DND-41 (cell line): ENCODE data around the gene EDC4.

ENCODE experiments used
- ATAC-seq: fragments of 200-7000 bp; cut with Tn5 transposase; 3 replicates; pipeline ENCODE4 v1.9.1; 2021; ENCODE audit warnings: low read depth; ENCODE audit not compliant: insufficient read depth
- DNase-seq: peaks from one replicate; pipeline ENCODE4 v3.0.0-alpha.2; 2020
- H2AFZ ChIP-seq: 2 replicates; pipeline ENCODE4 v1.6.0; 2012; ENCODE audit warnings: low read depth, low read length
- H3K27ac ChIP-seq: 2 replicates; pipeline ENCODE4 v1.5.1; 2012; ENCODE audit warnings: low read length, inconsistent platforms
- H3K27me3 ChIP-seq: fragments of 200-600 bp; sonication (generic); 2 replicates; pipeline ENCODE4 v1.6.0; 2012; ENCODE audit warnings: low read length, mild to moderate bottlenecking, inconsistent platforms; ENCODE audit not compliant: insufficient read depth, poor library complexity
- H3K36me3 ChIP-seq: 2 replicates; pipeline ENCODE4 v1.5.1; 2012; ENCODE audit warnings: low read length, inconsistent platforms; ENCODE audit not compliant: insufficient read depth
- H3K4me1 ChIP-seq: 2 replicates; pipeline ENCODE4 v1.5.1; 2012; ENCODE audit warnings: mild to moderate bottlenecking, low read length; ENCODE audit not compliant: insufficient read depth
- H3K4me2 ChIP-seq: 2 replicates; pipeline ENCODE4 v1.6.0; 2012; ENCODE audit warnings: mild to moderate bottlenecking, moderate library complexity, low read length, inconsistent platforms; ENCODE audit not compliant: insufficient read depth
- H3K4me3 ChIP-seq, 2 experiments: fragments of 200-600 bp in 1 of 2; shearing (Covaris generic) in 1 of 2; 2 replicates each; pipeline ENCODE4 v1.5.1; 2012 to 2016; ENCODE audit warnings: inconsistent platforms in 2 of 2, low read length in 2 of 2, mild to moderate bottlenecking in 2 of 2, low read depth in 1 of 2, moderate library complexity in 1 of 2
- H3K79me2 ChIP-seq: 2 replicates; pipeline ENCODE4 v1.6.0; 2012; ENCODE audit warnings: low read length, inconsistent platforms; ENCODE audit not compliant: insufficient read depth
- H3K9ac ChIP-seq: 2 replicates; pipeline ENCODE4 v1.6.0; 2012; ENCODE audit warnings: low read depth, mild to moderate bottlenecking, inconsistent platforms, low read length, moderate library complexity
- H3K9me3 ChIP-seq: 2 replicates; pipeline ENCODE4 v1.5.1; 2012; ENCODE audit warnings: low read length, moderate library complexity, mild to moderate bottlenecking, inconsistent platforms; ENCODE audit not compliant: insufficient read depth, severe bottlenecking
- H4K20me1 ChIP-seq: 2 replicates; pipeline ENCODE4 v1.6.0; 2012; ENCODE audit warnings: low read length; ENCODE audit not compliant: insufficient read depth
- CTCF ChIP-seq: IDR thresholded peaks from 2 replicates; pipeline ENCODE4 v1.5.1; 2012; ENCODE audit warnings: borderline replicate concordance, low read length, moderate library complexity, mild to moderate bottlenecking; ENCODE audit not compliant: poor library complexity, severe bottlenecking; ENCODE audit errors: extremely low read depth
- EZH2 ChIP-seq: IDR thresholded peaks from 3 replicates; pipeline ENCODE4 v1.6.1; 2012; ENCODE audit warnings: borderline replicate concordance, low read depth, mild to moderate bottlenecking, moderate library complexity, low read length, inconsistent platforms; ENCODE audit not compliant: severe bottlenecking

The EDC4 gene

GRCh38 chr16:67902831-67903230 is 30.0 kb downstream of the EDC4 start:
- Histone ChIP-seq H3K36me3 (0 out of 2 replicates have a peak, but pooled peaks cover 4% of the 10 kb centered on the region), H3K27me3 (no peaks in the 10 kb centered on the region), H3K9me3 (no peaks in the 10 kb centered on the region), H3K4me1 (no peaks in the 10 kb centered on the region), H3K4me2 (no peak overlapping the region), H3K9ac (no peak overlapping the region), H4K20me1 (peaks cover 10% of the 10 kb centered on the region; the same call in 1 of the 2 replicates), H3K4me3 (no peak overlapping the region), H3K27ac (no peak overlapping the region), H3K79me2 (peaks cover 46% of the 10 kb centered on the region), H2AFZ (no peak overlapping the region)
- DNase-seq (no peak), ATAC-seq (no peak)
- TF ChIP-seq CTCF: no peak
- no peak for TF ChIP-seq EZH2

GRCh38 chr16:67907397-67908180 is 34.7 kb downstream of the EDC4 start:
- no peak overlapping the region for H3K4me3 ChIP-seq
- no peak overlapping the region for H2AFZ ChIP-seq
- no peak for ATAC-seq
- H3K9ac ChIP-seq: no peak overlapping the region
- peaks cover 27% of the 10 kb centered on the region for H3K36me3 ChIP-seq
- H4K20me1 ChIP-seq: peaks cover 17% of the 10 kb centered on the region
- no peak overlapping the region for H3K27ac ChIP-seq
- DNase-seq: no peak
- no peak for TF ChIP-seq EZH2
- TF ChIP-seq CTCF: no peak
- H3K4me1 ChIP-seq: peaks cover 18% of the 10 kb centered on the region
- H3K9me3 ChIP-seq: no peaks in the 10 kb centered on the region
- no peaks in the 10 kb centered on the region for H3K27me3 ChIP-seq
- H3K4me2 ChIP-seq: no peak overlapping the region
- H3K79me2 ChIP-seq: peaks cover 11% of the 10 kb centered on the region

- Histone ChIP-seq H3K4me3 (no peak overlapping the region), H2AFZ (no peak overlapping the region), H3K36me3 (peaks cover 27% of the 10 kb centered on the region), H3K9ac (no peak overlapping the region), H4K20me1 (peaks cover 17% of the 10 kb centered on the region), H3K4me2 (no peak overlapping the region), H3K27me3 (no peaks in the 10 kb centered on the region), H3K27ac (no peak overlapping the region), H3K9me3 (no peaks in the 10 kb centered on the region), H3K79me2 (peaks cover 6% of the 10 kb centered on the region; the same call in 1 of the 2 replicates), H3K4me1 (peaks cover 18% of the 10 kb centered on the region)
- TF ChIP-seq CTCF (peak; percentile 4), EZH2 (no peak)
- DNase-seq (no peak), ATAC-seq (no peak)
Measured at GRCh38 chr16:67909056-67909742, 36.3 kb downstream of the EDC4 start.
